GM23338 (cell line): ENCODE data around the gene RNF217. TPM values are rescaled to one million over a fixed set of nuclear protein-coding genes. Genes with fewer than 3 reads are reported as not detected.

Source experiments
- ATAC-seq: fragments of 200-7000 bp; cut with Tn5 transposase; 3 replicates; pipeline ENCODE4 v1.9.1; 2020
- DNase-seq: peaks from one replicate; pipeline ENCODE4 v3.0.0-alpha.2; 2015; ENCODE audit warnings: low spot score
- H2AFZ ChIP-seq: fragments of 200-600 bp; sonication (generic); 2 replicates; pipeline ENCODE4 v1.8.0; 2016; ENCODE audit warnings: antibody characterized with exemption, mild to moderate bottlenecking, moderate library complexity
- H3F3A ChIP-seq: fragments of 200-600 bp; sonication (generic); replicated peaks from 2 replicates; pipeline ENCODE4 v1.8.0; 2017; ENCODE audit warnings: antibody characterized with exemption, mixed run types, low read depth
- H3K27ac ChIP-seq: fragments of 200-600 bp; sonication (generic); 2 replicates; pipeline ENCODE4 v1.6.1; 2016; ENCODE audit warnings: low read depth
- H3K27me3 ChIP-seq: fragments of 200-600 bp; sonication (generic); 2 replicates; pipeline ENCODE4 v1.8.0; 2016; ENCODE audit warnings: mild to moderate bottlenecking, mixed run types, moderate library complexity; ENCODE audit not compliant: insufficient read depth
- H3K36me3 ChIP-seq: fragments of 200-600 bp; sonication (generic); 2 replicates; pipeline ENCODE4 v1.8.0; 2016; ENCODE audit warnings: mild to moderate bottlenecking; ENCODE audit not compliant: insufficient read depth
- H3K4me1 ChIP-seq: fragments of 200-600 bp; sonication (generic); 2 replicates; pipeline ENCODE4 v1.8.0; 2016; ENCODE audit warnings: mild to moderate bottlenecking, moderate library complexity; ENCODE audit not compliant: insufficient read depth
- H3K4me2 ChIP-seq: fragments of 200-600 bp; sonication (generic); 2 replicates; pipeline ENCODE4 v1.7.1; 2017; ENCODE audit warnings: mixed run types
- H3K4me3 ChIP-seq: fragments of 200-600 bp; sonication (generic); 2 replicates; pipeline ENCODE4 v1.6.1; 2016; ENCODE audit warnings: mixed run types
- H3K79me2 ChIP-seq: fragments of 200-600 bp; sonication (generic); replicated peaks from 2 replicates; pipeline ENCODE4 v1.8.0; 2017; ENCODE audit warnings: mild to moderate bottlenecking; ENCODE audit not compliant: insufficient read depth
- H3K9me2 ChIP-seq: fragments of 200-600 bp; sonication (generic); 2 replicates; pipeline ENCODE4 v1.8.0; 2017; ENCODE audit not compliant: insufficient read depth
- H4K20me1 ChIP-seq: fragments of 200-600 bp; sonication (generic); replicated peaks from 2 replicates; pipeline ENCODE4 v1.8.0; 2017; ENCODE audit warnings: mild to moderate bottlenecking; ENCODE audit not compliant: insufficient read depth
- H3K27ac Mint-ChIP-seq: 2 replicates; pipeline ENCODE4 v1.8.0; 2020; ENCODE audit warnings: inconsistent platforms, mild to moderate bottlenecking, moderate library complexity, mixed read lengths
- H3K27me3 Mint-ChIP-seq: 3 replicates; pipeline ENCODE4 v1.8.0; 2022; ENCODE audit warnings: low read depth, mild to moderate bottlenecking, moderate library complexity, mixed read lengths, inconsistent platforms; ENCODE audit not compliant: insufficient read depth, poor library complexity
- H3K36me3 Mint-ChIP-seq: 3 replicates; pipeline ENCODE4 v1.8.0; 2021; ENCODE audit warnings: low read depth, mild to moderate bottlenecking, inconsistent platforms, moderate library complexity, mixed read lengths
- H3K4me1 Mint-ChIP-seq: 3 replicates; pipeline ENCODE4 v1.8.0; 2020; ENCODE audit warnings: mild to moderate bottlenecking, inconsistent platforms, mixed read lengths
- H3K4me3 Mint-ChIP-seq: 3 replicates; pipeline ENCODE4 v1.8.0; 2021; ENCODE audit warnings: moderate library complexity, mild to moderate bottlenecking, inconsistent platforms, mixed read lengths
- H3K9me3 Mint-ChIP-seq: 3 replicates; pipeline ENCODE4 v1.8.0; 2020; ENCODE audit warnings: moderate library complexity, mild to moderate bottlenecking, inconsistent platforms, mixed read lengths
- CREB1 ChIP-seq: fragments of 250-450 bp; sonication (Bioruptor Pico); IDR thresholded peaks from 2 replicates; pipeline ENCODE4 v1.5.0; 2020; ENCODE audit warnings: low read depth, mild to moderate bottlenecking, moderate library complexity
- ETS1 ChIP-seq: IDR thresholded peaks from 2 replicates; pipeline ENCODE4 v1.6.1; 2016; ENCODE audit warnings: antibody characterized with exemption
- EZH2 ChIP-seq: fragments of 200-600 bp; sonication (generic); IDR thresholded peaks from one replicate; pipeline ENCODE4 v1.8.0; 2017; ENCODE audit warnings: antibody characterized with exemption, mild to moderate bottlenecking, low read depth; ENCODE audit not compliant: unreplicated experiment
- EZH2phosphoT487 ChIP-seq: fragments of 200-600 bp; sonication (generic); IDR thresholded peaks from one replicate; pipeline ENCODE4 v1.8.1; 2018; ENCODE audit warnings: antibody characterized with exemption; ENCODE audit not compliant: unreplicated experiment
- JUNB ChIP-seq: IDR thresholded peaks from one replicate; pipeline ENCODE4 v1.6.1; 2016; ENCODE audit warnings: antibody characterized with exemption; ENCODE audit not compliant: unreplicated experiment
- NANOG ChIP-seq: IDR thresholded peaks from 2 replicates; pipeline ENCODE4 v1.6.1; 2016; ENCODE audit warnings: antibody characterized with exemption, borderline replicate concordance
- POLR2AphosphoS5 ChIP-seq: IDR thresholded peaks from 2 replicates; pipeline ENCODE4 v1.6.1; 2016; ENCODE audit warnings: antibody characterized with exemption, low read depth
- REST ChIP-seq: IDR thresholded peaks from one replicate; pipeline ENCODE4 v1.6.1; 2018; ENCODE audit warnings: antibody characterized with exemption; ENCODE audit not compliant: unreplicated experiment
- STAT1 ChIP-seq: IDR thresholded peaks from one replicate; pipeline ENCODE4 v1.6.1; 2016; ENCODE audit warnings: antibody characterized with exemption; ENCODE audit not compliant: unreplicated experiment
- ZNF114 ChIP-seq: fragments of 250-450 bp; sonication (Bioruptor Pico); IDR thresholded peaks from 2 replicates; pipeline ENCODE4 v1.5.0; 2020; ENCODE audit warnings: mild to moderate bottlenecking, moderate library complexity
- ZNF331 ChIP-seq: fragments of 250-450 bp; sonication (Bioruptor Pico); IDR thresholded peaks from 2 replicates; pipeline ENCODE4 v1.5.0; 2020; ENCODE audit warnings: low read depth, mild to moderate bottlenecking, moderate library complexity
- polyA plus RNA-seq: library from polyadenylated mRNA; unstranded; fragments of >200 nt; fragmentation: Nextera tagmentation; extraction: Ambion mirVana; gene quantifications from 2 replicates; pipeline ENCODE4 v1.2.1, GENCODE V29; 2016
- total RNA-seq: library from RNA; depleted of rRNA; stranded (reverse); fragments of >200 nt; shearing (Covaris generic); gene quantifications from 2 replicates; pipeline ENCODE4 v1.2.3, GENCODE V29; 2014
- TF ChIP-seq, protein P1 (sequence below), 2 experiments: fragments of 200-600 bp in 1 of 2; sonication (generic) in 1 of 2; conservative IDR thresholded peaks; 2 replicates each; pipeline versions ENCODE4 v1.5.1 to v1.6.1; 2016 to 2017; ENCODE audit warnings: antibody characterized with exemption in 2 of 2, low read depth in 2 of 2, mild to moderate bottlenecking in 2 of 2, moderate library complexity in 1 of 2

The RNF217 gene
- total and polyA plus RNA-seq, 2 experiments from 2014 or later, result 1.7 to 6.2 TPM

- TF ChIP-seq EZH2phosphoT487 (no peak), ETS1 (no peak), ZNF331 (CRISPR knock-in tag) (no peak), JUNB (no peak), NANOG (no peak)
These were observed 37.0 kb downstream of the RNF217 start (continued) for GRCh38 chr6:124999105-124999764.

- H3K9me2 ChIP-seq, result no peaks in the 10 kb centered on the region
- Mint-ChIP-seq H3K4me3 (no peak overlapping the region), H3K36me3 (no peaks in the 10 kb centered on the region), H3K9me3 (no peaks in the 10 kb centered on the region), H3K27me3 (no peaks in the 10 kb centered on the region), H3K4me1 (peaks cover 16% of the 10 kb centered on the region), H3K27ac (no peak overlapping the region)
- H3K27me3 ChIP-seq, result no peaks in the 10 kb centered on the region
- H3K36me3 ChIP-seq, result no peaks in the 10 kb centered on the region
- no peak overlapping the region for H3K4me2 ChIP-seq
- DNase-seq, result peak; percentile 18
- no peak overlapping the region for H3K27ac ChIP-seq
- H3K4me3 ChIP-seq, result no peak overlapping the region
- H4K20me1 ChIP-seq, result no peaks in the 10 kb centered on the region
- H3K4me1 ChIP-seq, result no peaks in the 10 kb centered on the region
- H3K79me2 ChIP-seq, result no peaks in the 10 kb centered on the region
- ATAC-seq, result peak; percentile 63
- no peaks in the 10 kb centered on the region for H3F3A ChIP-seq
- H2AFZ ChIP-seq, result no peak overlapping the region
- TF ChIP-seq ZNF114 (CRISPR knock-in tag) (no peak), ETS1 (no peak), EZH2 (no peak), EZH2phosphoT487 (no peak), STAT1 (no peak), ZNF331 (CRISPR knock-in tag) (no peak), POLR2AphosphoS5 (no peak), CREB1 (CRISPR knock-in tag) (no peak), NANOG (no peak), JUNB (no peak), REST (no peak)
- TF ChIP-seq, protein P1, sequence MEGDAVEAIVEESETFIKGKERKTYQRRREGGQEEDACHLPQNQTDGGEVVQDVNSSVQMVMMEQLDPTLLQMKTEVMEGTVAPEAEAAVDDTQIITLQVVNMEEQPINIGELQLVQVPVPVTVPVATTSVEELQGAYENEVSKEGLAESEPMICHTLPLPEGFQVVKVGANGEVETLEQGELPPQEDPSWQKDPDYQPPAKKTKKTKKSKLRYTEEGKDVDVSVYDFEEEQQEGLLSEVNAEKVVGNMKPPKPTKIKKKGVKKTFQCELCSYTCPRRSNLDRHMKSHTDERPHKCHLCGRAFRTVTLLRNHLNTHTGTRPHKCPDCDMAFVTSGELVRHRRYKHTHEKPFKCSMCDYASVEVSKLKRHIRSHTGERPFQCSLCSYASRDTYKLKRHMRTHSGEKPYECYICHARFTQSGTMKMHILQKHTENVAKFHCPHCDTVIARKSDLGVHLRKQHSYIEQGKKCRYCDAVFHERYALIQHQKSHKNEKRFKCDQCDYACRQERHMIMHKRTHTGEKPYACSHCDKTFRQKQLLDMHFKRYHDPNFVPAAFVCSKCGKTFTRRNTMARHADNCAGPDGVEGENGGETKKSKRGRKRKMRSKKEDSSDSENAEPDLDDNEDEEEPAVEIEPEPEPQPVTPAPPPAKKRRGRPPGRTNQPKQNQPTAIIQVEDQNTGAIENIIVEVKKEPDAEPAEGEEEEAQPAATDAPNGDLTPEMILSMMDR (conservative IDR thresholded peaks at IDR 0.05; ENCODE audit: low read depth in 2 of 2), result no peak
These were observed 39.6 kb downstream of the RNF217 start for GRCh38 chr6:125001684-125002405.
